H9 (cell line): ENCODE results near the gene RUNX1. TPM values are rescaled to one million over a fixed set of nuclear protein-coding genes. Genes with fewer than 3 reads are reported as not detected.

Source experiments
- DNase-seq: peaks from one replicate; pipeline ENCODE4 v3.0.0-alpha.2; 2017
- H2AFZ ChIP-seq: one replicate; pipeline ENCODE4 v1.6.1; 2013; ENCODE audit warnings: mild to moderate bottlenecking, low read length, control low read depth, moderate library complexity
- H2AK5ac ChIP-seq: 2 replicates; pipeline ENCODE4 v1.6.1; 2013; ENCODE audit warnings: low read length, control low read depth, mixed read lengths; ENCODE audit not compliant: insufficient read length
- H2BK120ac ChIP-seq: one replicate; pipeline ENCODE4 v1.6.1; 2013; ENCODE audit warnings: low read depth, mild to moderate bottlenecking, low read length, control low read depth, inconsistent platforms; ENCODE audit not compliant: poor library complexity, severe bottlenecking
- H2BK12ac ChIP-seq: 2 replicates; pipeline ENCODE4 v1.6.1; 2013; ENCODE audit warnings: low read length, control low read depth, mixed read lengths, low read depth; ENCODE audit not compliant: insufficient read length
- H2BK15ac ChIP-seq: 2 replicates; pipeline ENCODE4 v1.6.1; 2013; ENCODE audit warnings: low read depth, low read length, control low read depth
- H2BK20ac ChIP-seq: one replicate; pipeline ENCODE4 v1.6.1; 2013; ENCODE audit warnings: low read depth, mild to moderate bottlenecking, low read length, control low read depth, inconsistent platforms; ENCODE audit not compliant: poor library complexity, severe bottlenecking
- H2BK5ac ChIP-seq: 2 replicates; pipeline ENCODE4 v1.6.1; 2013; ENCODE audit warnings: low read length, control low read depth, mixed read lengths; ENCODE audit not compliant: insufficient read length
- H3K14ac ChIP-seq: 2 replicates; pipeline ENCODE4 v1.6.1; 2013; ENCODE audit warnings: low read length, control low read depth; ENCODE audit not compliant: insufficient read depth
- H3K18ac ChIP-seq: 2 replicates; pipeline ENCODE4 v1.6.1; 2013; ENCODE audit warnings: low read depth, mild to moderate bottlenecking, mixed read lengths, low read length, control low read depth; ENCODE audit not compliant: insufficient read length
- H3K23ac ChIP-seq: 2 replicates; pipeline ENCODE4 v1.6.1; 2013; ENCODE audit warnings: low read length, control low read depth, mixed read lengths, low read depth; ENCODE audit not compliant: insufficient read length
- H3K23me2 ChIP-seq: 2 replicates; pipeline ENCODE4 v1.6.1; 2013; ENCODE audit warnings: low read depth, mild to moderate bottlenecking, mixed read lengths, low read length, control low read depth; ENCODE audit not compliant: insufficient read length, poor library complexity, severe bottlenecking
- H3K27ac ChIP-seq: 2 replicates; pipeline ENCODE4 v1.5.1; 2013; ENCODE audit warnings: low read length, control low read depth, mixed read lengths, low read depth; ENCODE audit not compliant: insufficient read length
- H3K27me3 ChIP-seq: 2 replicates; pipeline ENCODE4 v1.6.1; 2013; ENCODE audit warnings: low read length, control low read depth, inconsistent platforms; ENCODE audit not compliant: insufficient read depth
- H3K4ac ChIP-seq: 2 replicates; pipeline ENCODE4 v1.6.1; 2013; ENCODE audit warnings: low read depth, mild to moderate bottlenecking, control low read depth, inconsistent platforms, low read length, moderate library complexity
- H3K4me1 ChIP-seq: 2 replicates; pipeline ENCODE4 v1.6.1; 2013; ENCODE audit warnings: low read length, control low read depth, inconsistent platforms; ENCODE audit not compliant: insufficient read depth
- H3K4me2 ChIP-seq: 2 replicates; pipeline ENCODE4 v1.6.1; 2013; ENCODE audit warnings: low read length, control low read depth, mixed read lengths; ENCODE audit not compliant: insufficient read length, insufficient read depth
- H3K56ac ChIP-seq: 2 replicates; pipeline ENCODE4 v1.6.1; 2013; ENCODE audit warnings: low read depth, mild to moderate bottlenecking, mixed read lengths, low read length, control low read depth; ENCODE audit not compliant: insufficient read length
- H3K79me1 ChIP-seq: 2 replicates; pipeline ENCODE4 v1.6.1; 2013; ENCODE audit warnings: low read depth, mild to moderate bottlenecking, moderate library complexity, low read length, control low read depth, inconsistent platforms; ENCODE audit not compliant: insufficient read depth, poor library complexity, severe bottlenecking
- H3K79me2 ChIP-seq: 2 replicates; pipeline ENCODE4 v1.6.1; 2013; ENCODE audit warnings: low read length, control low read depth, inconsistent platforms; ENCODE audit not compliant: insufficient read depth
- H3K9ac ChIP-seq: 2 replicates; pipeline ENCODE4 v1.6.1; 2013; ENCODE audit warnings: low read length, control low read depth, mixed read lengths; ENCODE audit not compliant: insufficient read length; ENCODE audit errors: extremely low read depth
- H3K9me3 ChIP-seq: one replicate; pipeline ENCODE4 v1.6.1; 2013; ENCODE audit warnings: low read depth, low read length, inconsistent platforms; ENCODE audit not compliant: control insufficient read depth
- H3T11ph ChIP-seq: one replicate; pipeline ENCODE4 v1.6.1; 2013; ENCODE audit warnings: mild to moderate bottlenecking, low read length, control low read depth, inconsistent platforms
- H4K20me1 ChIP-seq: one replicate; pipeline ENCODE4 v1.6.1; 2013; ENCODE audit not compliant: control insufficient read depth, insufficient read length, insufficient read depth
- H4K5ac ChIP-seq: 2 replicates; pipeline ENCODE4 v1.6.1; 2013; ENCODE audit warnings: low read depth, mild to moderate bottlenecking, mixed read lengths, low read length, control low read depth; ENCODE audit not compliant: insufficient read length
- H4K8ac ChIP-seq: replicated peaks from 2 replicates; pipeline ENCODE4 v1.6.1; 2013; ENCODE audit warnings: low read length, control low read depth, mixed read lengths, low read depth; ENCODE audit not compliant: insufficient read length
- H4K91ac ChIP-seq: 2 replicates; pipeline ENCODE4 v1.6.1; 2013; ENCODE audit warnings: low read depth, mild to moderate bottlenecking, moderate library complexity, mixed read lengths, low read length, control low read depth; ENCODE audit not compliant: insufficient read length
- H3K27ac Mint-ChIP-seq, 3 experiments: 2 replicates in 2 of 3; 3 replicates in 1 of 3; pipeline ENCODE4 v1.8.0; 2020 to 2021; ENCODE audit warnings: mixed read lengths in 3 of 3, mild to moderate bottlenecking in 1 of 3, moderate library complexity in 1 of 3
- H3K27me3 Mint-ChIP-seq: 2 replicates; pipeline ENCODE4 v1.8.0; 2021; ENCODE audit warnings: low read depth, mild to moderate bottlenecking, moderate library complexity, mixed read lengths
- H3K36me3 Mint-ChIP-seq, 3 experiments: 2 replicates in 2 of 3; 3 replicates in 1 of 3; pipeline ENCODE4 v1.8.0; 2020 to 2021; ENCODE audit warnings: low read depth in 3 of 3, mixed read lengths in 3 of 3; ENCODE audit not compliant: insufficient read depth in 1 of 3
- H3K4me1 Mint-ChIP-seq, 2 experiments: 2 replicates each; pipeline ENCODE4 v1.8.0; 2020; ENCODE audit warnings: mixed read lengths in 2 of 2
- H3K4me3 Mint-ChIP-seq, 2 experiments: 2 replicates in 1 of 2; 3 replicates in 1 of 2; pipeline ENCODE4 v1.8.0; 2020 to 2021; ENCODE audit warnings: mild to moderate bottlenecking in 2 of 2, mixed read lengths in 2 of 2, moderate library complexity in 1 of 2
- H3K9me3 Mint-ChIP-seq, 2 experiments: 2 replicates in 1 of 2; 3 replicates in 1 of 2; pipeline ENCODE4 v1.8.0; 2020; ENCODE audit warnings: mild to moderate bottlenecking in 2 of 2, mixed read lengths in 2 of 2, moderate library complexity in 1 of 2
- WGBS: extraction: QIAGEN DNeasy Blood & Tissue Kit; methylation state at CpG from one replicate; pipeline ENCODE4 v1.1.7; 2013; ENCODE audit warnings: missing lambda C conversion rate, low lambda C conversion rate, mixed read lengths; ENCODE audit not compliant: insufficient read length; ENCODE audit errors: extremely low coverage; 5-methylcytosine and 5-hydroxymethylcytosine counted together
- total RNA-seq: library from RNA; stranded (reverse); gene quantifications from 2 replicates; pipeline ENCODE4 v1.2.1, GENCODE V29; 2021
- TF ChIP-seq, protein P1 (sequence below): fragments of 200-600 bp; sonication (generic); conservative IDR thresholded peaks from 3 replicates; pipeline ENCODE4 v1.8.0; 2021; ENCODE audit warnings: antibody characterized with exemption, mild to moderate bottlenecking

RUNX1 gene
- total RNA-seq, 1 experiment from 2014 or later = 0.72 TPM

DNA sequence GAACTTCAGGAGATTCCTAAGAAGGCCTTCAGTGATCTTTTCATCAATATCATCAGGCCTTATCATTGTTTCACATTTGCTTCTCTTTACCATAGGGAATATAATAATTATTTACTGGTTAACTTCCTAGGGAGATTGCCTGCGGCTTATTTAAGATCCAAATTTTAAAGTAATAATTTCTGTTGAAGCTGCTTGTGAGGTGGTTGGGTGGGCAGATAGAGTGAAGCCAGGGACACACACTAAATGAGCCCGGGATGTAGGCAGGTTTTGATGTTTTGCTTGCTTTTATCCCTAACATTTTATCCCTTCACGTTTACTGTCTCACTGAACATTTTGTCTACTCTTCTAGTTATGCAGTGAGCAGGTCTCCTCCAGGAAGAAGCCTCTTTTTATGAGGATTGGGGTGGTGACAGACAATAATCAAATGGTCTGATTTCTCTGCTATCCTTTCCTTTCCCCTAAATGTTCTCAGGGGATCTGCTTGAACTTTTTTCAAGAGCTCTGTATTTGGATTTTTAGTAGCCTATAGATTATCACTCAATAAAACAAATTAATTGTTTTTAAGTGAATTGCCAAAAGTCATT, 164.7 kb downstream of the RUNX1 start:
- Histone ChIP-seq H3K79me1 (no peaks in the 10 kb centered on the region), H3K9me3 (no peaks in the 10 kb centered on the region), H2AFZ (no peak overlapping the region), H3K27me3 (peaks cover 43% of the 10 kb centered on the region), H4K20me1 (no peaks in the 10 kb centered on the region), H3K56ac (no peak overlapping the region), H2BK20ac (no peak overlapping the region), H3K4ac (no peak overlapping the region), H2BK5ac (no peak overlapping the region), H3K79me2 (no peaks in the 10 kb centered on the region), H3K27ac (no peak overlapping the region), H3K14ac (no peak overlapping the region), H2BK15ac (no peak overlapping the region), H4K91ac (no peak overlapping the region), H4K5ac (no peak overlapping the region), H3K4me1 (no peaks in the 10 kb centered on the region), H3T11ph (no peak overlapping the region), H3K23me2 (peaks cover 13% of the 10 kb centered on the region), H4K8ac (no peak overlapping the region), H3K9ac (no peak overlapping the region), H2BK120ac (no peak overlapping the region), H2BK12ac (no peak overlapping the region), H3K18ac (no peak overlapping the region), H2AK5ac (no peak overlapping the region), H3K4me2 (no peak overlapping the region), H3K23ac (no peak overlapping the region)
- Mint-ChIP-seq H3K4me1 (peaks cover 24 to 25% of the 10 kb centered on the region in 2 experiments), H3K27me3 (peaks cover 85% of the 10 kb centered on the region), H3K9me3 (peaks cover 0 to 3% of the 10 kb centered on the region in 2 experiments; a peak in 1 of 5 replicates), H3K27ac (no peak overlapping the region), H3K4me3 (no peak overlapping the region), H3K36me3 (no peaks in the 10 kb centered on the region)
- WGBS = no CpG with 5 or more reads among the region's 3 CpGs
- DNase-seq = no peak
- TF ChIP-seq, protein P1, sequence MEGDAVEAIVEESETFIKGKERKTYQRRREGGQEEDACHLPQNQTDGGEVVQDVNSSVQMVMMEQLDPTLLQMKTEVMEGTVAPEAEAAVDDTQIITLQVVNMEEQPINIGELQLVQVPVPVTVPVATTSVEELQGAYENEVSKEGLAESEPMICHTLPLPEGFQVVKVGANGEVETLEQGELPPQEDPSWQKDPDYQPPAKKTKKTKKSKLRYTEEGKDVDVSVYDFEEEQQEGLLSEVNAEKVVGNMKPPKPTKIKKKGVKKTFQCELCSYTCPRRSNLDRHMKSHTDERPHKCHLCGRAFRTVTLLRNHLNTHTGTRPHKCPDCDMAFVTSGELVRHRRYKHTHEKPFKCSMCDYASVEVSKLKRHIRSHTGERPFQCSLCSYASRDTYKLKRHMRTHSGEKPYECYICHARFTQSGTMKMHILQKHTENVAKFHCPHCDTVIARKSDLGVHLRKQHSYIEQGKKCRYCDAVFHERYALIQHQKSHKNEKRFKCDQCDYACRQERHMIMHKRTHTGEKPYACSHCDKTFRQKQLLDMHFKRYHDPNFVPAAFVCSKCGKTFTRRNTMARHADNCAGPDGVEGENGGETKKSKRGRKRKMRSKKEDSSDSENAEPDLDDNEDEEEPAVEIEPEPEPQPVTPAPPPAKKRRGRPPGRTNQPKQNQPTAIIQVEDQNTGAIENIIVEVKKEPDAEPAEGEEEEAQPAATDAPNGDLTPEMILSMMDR = no peak
